ENCODE data around the gene PLS3.
A peak's percentile ranks its signal among the peaks of the same experiment; 100 is the strongest.
"Not testable (repeated sequence)": the region's sequence is repeated elsewhere in the genome, so short reads cannot be mapped to it uniquely, and the experiment has no call there.

The PLS3 gene

GRCh38 chrX:115642895-115643530, 82.0 kb downstream of the PLS3 start:
- no peak overlapping the region for H3K4me3 ChIP-seq (ENCODE audit: low read depth, low read length)
- TF ChIP-seq, protein P1, sequence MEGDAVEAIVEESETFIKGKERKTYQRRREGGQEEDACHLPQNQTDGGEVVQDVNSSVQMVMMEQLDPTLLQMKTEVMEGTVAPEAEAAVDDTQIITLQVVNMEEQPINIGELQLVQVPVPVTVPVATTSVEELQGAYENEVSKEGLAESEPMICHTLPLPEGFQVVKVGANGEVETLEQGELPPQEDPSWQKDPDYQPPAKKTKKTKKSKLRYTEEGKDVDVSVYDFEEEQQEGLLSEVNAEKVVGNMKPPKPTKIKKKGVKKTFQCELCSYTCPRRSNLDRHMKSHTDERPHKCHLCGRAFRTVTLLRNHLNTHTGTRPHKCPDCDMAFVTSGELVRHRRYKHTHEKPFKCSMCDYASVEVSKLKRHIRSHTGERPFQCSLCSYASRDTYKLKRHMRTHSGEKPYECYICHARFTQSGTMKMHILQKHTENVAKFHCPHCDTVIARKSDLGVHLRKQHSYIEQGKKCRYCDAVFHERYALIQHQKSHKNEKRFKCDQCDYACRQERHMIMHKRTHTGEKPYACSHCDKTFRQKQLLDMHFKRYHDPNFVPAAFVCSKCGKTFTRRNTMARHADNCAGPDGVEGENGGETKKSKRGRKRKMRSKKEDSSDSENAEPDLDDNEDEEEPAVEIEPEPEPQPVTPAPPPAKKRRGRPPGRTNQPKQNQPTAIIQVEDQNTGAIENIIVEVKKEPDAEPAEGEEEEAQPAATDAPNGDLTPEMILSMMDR (conservative IDR thresholded peaks at IDR 0.05; ENCODE audit: low read depth, low read length), result peak; percentile 67
- peak; percentile 73 for DNase-seq (ENCODE audit: low read depth)

- H3K4me3 ChIP-seq (ENCODE audit: low read depth, low read length); DNase-seq (ENCODE audit: low read depth): not testable (repeated sequence)
Measured at GRCh38 chrX:115644397-115644796, 83.4 kb downstream of the PLS3 start.

GRCh38 chrX:115649461-115650063, 88.6 kb downstream of the PLS3 start:
- DNase-seq (ENCODE audit: low read depth), result peak; percentile 47
- no peak overlapping the region for H3K4me3 ChIP-seq (ENCODE audit: low read depth, low read length)
- TF ChIP-seq, protein P1 (conservative IDR thresholded peaks at IDR 0.05; ENCODE audit: low read depth, low read length), result no peak

DNA sequence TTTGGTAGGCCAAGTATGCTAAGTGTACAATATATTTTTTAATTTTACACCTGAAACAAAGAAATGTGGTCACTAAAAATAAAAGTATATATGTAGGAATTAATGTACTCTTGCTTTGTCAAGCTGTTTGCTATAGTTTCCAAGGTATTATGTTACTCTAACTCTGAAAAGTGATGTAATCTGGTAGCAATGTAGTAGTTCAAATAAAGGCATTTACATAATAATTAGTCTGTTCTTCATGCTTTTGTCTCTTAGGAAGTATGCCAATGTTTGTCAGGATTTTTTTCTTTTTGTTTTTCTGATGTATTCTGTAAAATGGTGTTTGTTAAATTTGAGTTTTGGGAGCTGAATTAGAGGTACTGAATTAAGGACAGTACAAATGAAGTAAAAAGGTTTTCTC, 89.5 kb downstream of the PLS3 start:
- H3K4me3 ChIP-seq (ENCODE audit: low read depth, low read length), result no peak overlapping the region
- TF ChIP-seq, protein P1 (conservative IDR thresholded peaks at IDR 0.05; ENCODE audit: low read depth, low read length), result no peak
- DNase-seq (ENCODE audit: low read depth), result peak; percentile 47

DNA sequence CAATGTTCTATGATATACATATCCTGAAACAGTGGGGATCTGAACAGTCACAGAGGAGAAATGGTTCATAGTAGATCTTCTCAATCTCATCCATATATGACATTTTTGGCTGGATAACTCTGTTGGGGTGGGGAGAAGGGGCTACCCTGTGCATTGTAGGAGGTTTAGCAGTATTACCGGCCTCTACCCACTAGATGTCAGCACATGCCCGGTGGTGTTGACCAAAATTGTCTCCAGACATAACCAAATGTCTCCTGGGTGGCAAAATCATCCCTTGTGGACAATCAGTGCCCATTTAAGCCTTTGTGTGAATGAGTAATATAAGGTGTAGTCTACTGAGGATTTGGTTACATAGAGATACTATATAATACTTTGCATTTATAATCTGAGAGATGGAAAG, 89.9 kb downstream of the PLS3 start:
- DNase-seq (ENCODE audit: low read depth), result peak; percentile 59
- H3K4me3 ChIP-seq (ENCODE audit: low read depth, low read length), result no peak overlapping the region
- TF ChIP-seq, protein P1 (conservative IDR thresholded peaks at IDR 0.05; ENCODE audit: low read depth, low read length), result peak; percentile 72

GRCh38 chrX:115652221-115652620, 91.2 kb downstream of the PLS3 start:
- no peak overlapping the region for H3K4me3 ChIP-seq (ENCODE audit: low read depth, low read length)
- DNase-seq (ENCODE audit: low read depth), result peak; percentile 55
- TF ChIP-seq, protein P1 (conservative IDR thresholded peaks at IDR 0.05; ENCODE audit: low read depth, low read length), result no peak

DNA sequence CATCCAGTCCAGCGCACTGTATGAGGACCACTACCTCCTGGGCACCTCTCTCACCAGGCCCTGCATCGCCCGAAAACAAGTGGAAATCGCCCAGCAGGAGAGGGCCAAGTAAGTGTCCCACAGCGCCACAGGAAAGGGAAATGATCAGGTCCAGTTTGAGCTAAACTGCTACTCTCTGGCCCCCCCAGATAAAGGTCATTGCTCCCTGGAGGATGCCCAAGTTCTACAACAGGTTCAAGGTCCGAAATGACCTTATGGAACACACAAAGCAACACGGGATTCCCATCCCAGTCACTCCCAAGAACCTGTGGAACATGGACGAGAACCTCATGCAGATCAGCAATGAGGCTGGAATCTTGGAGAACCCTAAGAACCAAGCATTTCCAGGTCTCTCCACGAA, 104.1 kb downstream of the PLS3 start:
- TF ChIP-seq, protein P1 (conservative IDR thresholded peaks at IDR 0.05; ENCODE audit: low read depth, low read length), result no peak
- no peak overlapping the region for H3K4me3 ChIP-seq (ENCODE audit: low read depth, low read length)

More for the DNA sequence above, 104.1 kb downstream of the PLS3 start:
- DNase-seq (ENCODE audit: low read depth), result no peak
